SK-N-SH treated with all-trans-retinoic acid at 6 μM for 48 hours (cell line): ENCODE data around the gene FIBCD1.

Experiments
- ARNTL ChIP-seq: fragments of 450-650 bp; formaldehyde crosslinking; IDR thresholded peaks from 2 replicates; pipeline ENCODE4 v1.5.0; 2020; ENCODE audit warnings: low read depth, mild to moderate bottlenecking, moderate library complexity, borderline replicate concordance
- CREB5 ChIP-seq: fragments of 250-450 bp; sonication (Bioruptor Pico); IDR thresholded peaks from 2 replicates; pipeline ENCODE4 v1.5.1; 2020; ENCODE audit warnings: low read depth, mild to moderate bottlenecking, moderate library complexity
- CSDC2 ChIP-seq: fragments of 250-450 bp; sonication (Bioruptor Pico); IDR thresholded peaks from 2 replicates; pipeline ENCODE4 v1.5.0; 2020; ENCODE audit warnings: mild to moderate bottlenecking, moderate library complexity
- ESRRG ChIP-seq: fragments of 250-450 bp; sonication (Bioruptor Pico); IDR thresholded peaks from 2 replicates; pipeline ENCODE4 v1.6.1; 2021; ENCODE audit warnings: mild to moderate bottlenecking
- GLIS3 ChIP-seq: fragments of 250-450 bp; sonication (Bioruptor Pico); IDR thresholded peaks from 2 replicates; pipeline ENCODE4 v1.5.0; 2020; ENCODE audit warnings: mild to moderate bottlenecking, moderate library complexity
- ISL1 ChIP-seq: fragments of 250-450 bp; sonication (Bioruptor Pico); IDR thresholded peaks from 2 replicates; pipeline ENCODE4 v2.1.2; 2022; ENCODE audit warnings: mild to moderate bottlenecking, moderate library complexity
- PATZ1 ChIP-seq: fragments of 250-450 bp; sonication (Bioruptor Pico); IDR thresholded peaks from 2 replicates; pipeline ENCODE4 v1.8.0; 2020; ENCODE audit warnings: mild to moderate bottlenecking, moderate library complexity, borderline replicate concordance
- PPARA ChIP-seq: fragments of 250-450 bp; sonication (Bioruptor Pico); IDR thresholded peaks from 2 replicates; pipeline ENCODE4 v1.5.0; 2020; ENCODE audit warnings: mild to moderate bottlenecking, borderline replicate concordance
- ZFP3 ChIP-seq: fragments of 250-450 bp; sonication (Bioruptor Pico); IDR thresholded peaks from 2 replicates; pipeline ENCODE4 v1.5.0; 2020; ENCODE audit warnings: mild to moderate bottlenecking, moderate library complexity
- ZNF565 ChIP-seq: fragments of 450-650 bp; formaldehyde crosslinking; conservative IDR thresholded peaks from 2 replicates; pipeline ENCODE4 v1.5.0; 2020; ENCODE audit warnings: low read depth, mild to moderate bottlenecking, moderate library complexity
- ZNF70 ChIP-seq: fragments of 450-650 bp; formaldehyde crosslinking; IDR thresholded peaks from 2 replicates; pipeline ENCODE4 v1.5.0; 2020; ENCODE audit warnings: mild to moderate bottlenecking, moderate library complexity
- TF ChIP-seq, protein P1 (sequence below): fragments of 250-450 bp; sonication (Bioruptor Pico); IDR thresholded peaks from 2 replicates; pipeline ENCODE4 v1.8.0; 2021; ENCODE audit warnings: low read depth, mild to moderate bottlenecking, moderate library complexity, borderline replicate concordance

DNA sequence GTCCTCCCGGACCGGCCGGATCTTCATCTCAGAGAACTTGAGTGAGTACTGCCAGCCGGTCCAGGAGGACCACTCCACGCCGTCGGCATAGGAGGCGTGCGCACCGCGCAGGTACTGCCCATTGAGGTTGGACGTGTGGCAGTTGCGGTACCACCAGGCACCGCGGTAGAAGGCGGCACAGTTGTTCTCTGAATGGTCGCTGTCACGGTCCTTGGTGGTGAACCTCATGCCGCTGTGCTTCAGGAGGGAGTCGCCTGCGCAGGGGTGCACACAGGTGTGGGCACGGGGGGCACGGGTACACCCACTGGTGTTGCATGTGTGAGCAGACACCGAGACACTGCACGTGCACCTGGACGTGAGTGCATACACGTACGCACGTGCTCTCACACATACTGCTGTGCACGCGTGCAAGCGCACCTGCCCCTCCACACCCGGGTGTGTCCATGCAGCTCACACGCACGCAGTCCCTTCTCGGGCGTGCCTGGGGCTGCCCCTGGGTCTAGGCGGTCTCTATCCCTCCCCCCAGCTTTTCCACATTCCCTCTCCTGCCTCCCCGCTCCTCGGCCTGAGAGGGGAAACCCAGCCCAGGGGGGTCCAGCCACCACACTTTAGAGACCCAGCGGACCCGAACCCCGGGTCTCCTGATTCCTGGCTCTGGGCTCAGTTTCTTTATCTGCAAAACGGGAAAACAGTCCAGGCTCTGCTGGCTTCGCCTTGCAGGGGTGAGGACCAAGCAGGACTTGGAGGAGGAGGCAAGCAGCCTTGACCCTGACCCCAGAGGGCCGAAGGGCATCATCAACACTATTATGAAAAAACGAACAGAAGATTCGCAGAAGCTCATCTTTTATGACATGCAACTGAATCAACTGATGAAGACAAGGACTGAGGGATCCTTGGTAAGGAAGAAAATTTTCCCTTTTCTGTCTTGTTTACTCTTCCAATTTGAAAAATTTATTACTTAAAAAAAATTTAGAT, 34.7 kb downstream of the FIBCD1 start:
- TF ChIP-seq ZNF70 (CRISPR knock-in tag) = no peak
- TF ChIP-seq ESRRG (CRISPR knock-in tag) = no peak
- no peak for TF ChIP-seq ISL1 (CRISPR knock-in tag)
- TF ChIP-seq, protein P1, sequence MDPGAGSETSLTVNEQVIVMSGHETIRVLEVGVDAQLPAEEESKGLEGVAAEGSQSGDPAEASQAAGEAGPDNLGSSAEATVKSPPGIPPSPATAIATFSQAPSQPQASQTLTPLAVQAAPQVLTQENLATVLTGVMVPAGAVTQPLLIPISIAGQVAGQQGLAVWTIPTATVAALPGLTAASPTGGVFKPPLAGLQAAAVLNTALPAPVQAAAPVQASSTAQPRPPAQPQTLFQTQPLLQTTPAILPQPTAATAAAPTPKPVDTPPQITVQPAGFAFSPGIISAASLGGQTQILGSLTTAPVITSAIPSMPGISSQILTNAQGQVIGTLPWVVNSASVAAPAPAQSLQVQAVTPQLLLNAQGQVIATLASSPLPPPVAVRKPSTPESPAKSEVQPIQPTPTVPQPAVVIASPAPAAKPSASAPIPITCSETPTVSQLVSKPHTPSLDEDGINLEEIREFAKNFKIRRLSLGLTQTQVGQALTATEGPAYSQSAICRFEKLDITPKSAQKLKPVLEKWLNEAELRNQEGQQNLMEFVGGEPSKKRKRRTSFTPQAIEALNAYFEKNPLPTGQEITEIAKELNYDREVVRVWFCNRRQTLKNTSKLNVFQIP (CRISPR knock-in tag) = no peak
- no peak for TF ChIP-seq GLIS3 (CRISPR knock-in tag)
- TF ChIP-seq CSDC2 (CRISPR knock-in tag) = no peak
- TF ChIP-seq ZFP3 (CRISPR knock-in tag) = no peak
- no peak for TF ChIP-seq CREB5
- TF ChIP-seq ARNTL = no peak
- TF ChIP-seq PATZ1 (CRISPR knock-in tag) = no peak
- TF ChIP-seq PPARA = no peak
- TF ChIP-seq ZNF565 = no peak
